Neural progenitor cell (in vitro differentiated cells): ENCODE measurements around the gene RELL1.

ENCODE experiments used
- EZH2 ChIP-seq: fragments of 200-600 bp; sonication (generic); IDR thresholded peaks from 2 replicates; pipeline ENCODE4 v1.6.1; 2017; ENCODE audit warnings: antibody characterized with exemption, mild to moderate bottlenecking, moderate library complexity
- TF ChIP-seq, protein P1 (sequence below): fragments of 200-600 bp; sonication (generic); IDR thresholded peaks from 2 replicates; pipeline ENCODE4 v1.5.1; 2017; ENCODE audit warnings: antibody characterized with exemption, mild to moderate bottlenecking

DNA sequence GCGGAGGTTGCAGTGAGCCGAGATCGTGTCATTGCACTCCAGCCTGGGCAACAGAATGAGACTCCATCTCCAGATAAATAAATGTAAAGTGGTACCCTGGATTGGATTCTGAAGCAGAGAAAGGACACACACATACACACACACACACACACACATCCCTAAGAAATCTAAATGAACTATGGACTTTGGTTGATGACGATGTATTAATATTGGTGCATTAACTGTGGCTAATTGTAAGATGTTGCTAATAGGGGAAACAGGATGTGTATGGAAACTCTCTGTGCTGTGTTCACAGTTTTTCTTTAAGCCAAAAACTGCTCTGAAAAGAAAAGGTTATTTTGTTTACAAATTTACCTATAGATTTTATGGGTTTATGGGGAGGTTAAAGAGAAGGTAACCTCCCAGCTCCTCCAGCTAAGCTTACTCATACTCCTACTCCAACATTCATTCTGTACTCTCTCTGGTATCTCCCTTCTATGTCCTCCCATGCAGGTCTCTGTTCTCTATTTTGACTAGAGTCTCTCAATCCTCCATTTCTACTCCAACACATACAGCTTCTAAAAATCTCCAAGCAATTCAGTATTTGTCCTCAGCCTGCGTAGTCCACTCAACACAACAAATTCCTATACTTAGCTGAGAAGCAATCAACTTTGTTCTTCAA, 46.5 kb upstream of the RELL1 start:
- TF ChIP-seq, protein P1, sequence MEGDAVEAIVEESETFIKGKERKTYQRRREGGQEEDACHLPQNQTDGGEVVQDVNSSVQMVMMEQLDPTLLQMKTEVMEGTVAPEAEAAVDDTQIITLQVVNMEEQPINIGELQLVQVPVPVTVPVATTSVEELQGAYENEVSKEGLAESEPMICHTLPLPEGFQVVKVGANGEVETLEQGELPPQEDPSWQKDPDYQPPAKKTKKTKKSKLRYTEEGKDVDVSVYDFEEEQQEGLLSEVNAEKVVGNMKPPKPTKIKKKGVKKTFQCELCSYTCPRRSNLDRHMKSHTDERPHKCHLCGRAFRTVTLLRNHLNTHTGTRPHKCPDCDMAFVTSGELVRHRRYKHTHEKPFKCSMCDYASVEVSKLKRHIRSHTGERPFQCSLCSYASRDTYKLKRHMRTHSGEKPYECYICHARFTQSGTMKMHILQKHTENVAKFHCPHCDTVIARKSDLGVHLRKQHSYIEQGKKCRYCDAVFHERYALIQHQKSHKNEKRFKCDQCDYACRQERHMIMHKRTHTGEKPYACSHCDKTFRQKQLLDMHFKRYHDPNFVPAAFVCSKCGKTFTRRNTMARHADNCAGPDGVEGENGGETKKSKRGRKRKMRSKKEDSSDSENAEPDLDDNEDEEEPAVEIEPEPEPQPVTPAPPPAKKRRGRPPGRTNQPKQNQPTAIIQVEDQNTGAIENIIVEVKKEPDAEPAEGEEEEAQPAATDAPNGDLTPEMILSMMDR: no peak
- no peak for TF ChIP-seq EZH2
